Amniotic epithelial cell (primary cell): ENCODE data around the gene PDCD7.
A peak's percentile ranks its signal among the peaks of the same experiment; 100 is the strongest.
"Not testable (repeated sequence)": the region's sequence is repeated elsewhere in the genome, so short reads cannot be mapped to it uniquely, and the experiment has no call there.

Experiments used
- DNase-seq: peaks from one replicate; pipeline ENCODE4 v3.0.0-alpha.2; 2010; ENCODE audit warnings: low read depth

Gene PDCD7

GRCh38 chr15:65115542-65115941 is 18.1 kb downstream of the PDCD7 start:
- no peak for DNase-seq

- DNase-seq: no peak
Observed at GRCh38 chr15:65115086-65115485, 18.5 kb downstream of the PDCD7 start, which contains the start of gene UBAP1L. TSS of gene UBAP1L (minus strand) at chr15:65115200. CDS start at chr15:65106215, 8,985 bp downstream.

GRCh38 chr15:65110676-65111292 is 22.8 kb downstream of the PDCD7 start:
- DNase-seq: peak; percentile 90

GRCh38 chr15:65106011-65106590 is 27.5 kb downstream of the PDCD7 start:
- no peak for DNase-seq

- DNase-seq: no peak
Observed at GRCh38 chr15:65105038-65105437, 28.6 kb downstream of the PDCD7 start.

- no peak for DNase-seq
Observed at GRCh38 chr15:65102912-65103311, 30.7 kb downstream of the PDCD7 start.

GRCh38 chr15:65101891-65102708 is 31.5 kb downstream of the PDCD7 start:
- no peak for DNase-seq

- DNase-seq: peak; percentile 69
Observed at GRCh38 chr15:65101411-65101890, 32.2 kb downstream of the PDCD7 start.

- no peak for DNase-seq
Observed at GRCh38 chr15:65100442-65100841, 33.2 kb downstream of the PDCD7 start.

- DNase-seq: not testable (repeated sequence)
Observed at GRCh38 chr15:65099801-65100200, 33.8 kb downstream of the PDCD7 start.

GRCh38 chr15:65099336-65099735 is 34.3 kb downstream of the PDCD7 start:
- DNase-seq: no peak

- DNase-seq: no peak
Observed at GRCh38 chr15:65097651-65098263, 35.9 kb downstream of the PDCD7 start.

GRCh38 chr15:65096481-65097385 is 36.9 kb downstream of the PDCD7 start:
- peak; percentile 49 for DNase-seq

- no peak for DNase-seq
Observed at GRCh38 chr15:65095747-65096104, 37.9 kb downstream of the PDCD7 start.

GRCh38 chr15:65095011-65095746 is 38.4 kb downstream of the PDCD7 start:
- peak; percentile 65 for DNase-seq

GRCh38 chr15:65094294-65094995 is 39.2 kb downstream of the PDCD7 start:
- peak; percentile 84 for DNase-seq

- DNase-seq: not testable (repeated sequence)
Observed at GRCh38 chr15:65093793-65094170, 39.8 kb downstream of the PDCD7 start.

- DNase-seq: no peak
Observed at GRCh38 chr15:65092911-65093792, 40.5 kb downstream of the PDCD7 start.
